WI38 (cell line): ENCODE measurements around the gene HMGN2.

Experiments used
- H3K4me3 ChIP-seq: 2 replicates; pipeline ENCODE4 v1.5.1; 2011; ENCODE audit warnings: low read depth, mild to moderate bottlenecking, control low read depth, low read length
- CTCF ChIP-seq: IDR thresholded peaks from 2 replicates; pipeline ENCODE4 v1.5.1; 2012; ENCODE audit warnings: low read depth, mild to moderate bottlenecking, control low read depth, low read length

Gene HMGN2

GRCh38 chr1:26477446-26478152, 5.4 kb downstream of the HMGN2 start:
- TF ChIP-seq CTCF: no peak
- no peak overlapping the region for H3K4me3 ChIP-seq

GRCh38 chr1:26478159-26478558, 5.9 kb downstream of the HMGN2 start:
- no peak for TF ChIP-seq CTCF
- H3K4me3 ChIP-seq: no peak overlapping the region

GRCh38 chr1:26478988-26479387, 6.7 kb downstream of the HMGN2 start:
- TF ChIP-seq CTCF: no peak
- no peak overlapping the region for H3K4me3 ChIP-seq

GRCh38 chr1:26482921-26483320, 10.7 kb downstream of the HMGN2 start:
- no peak overlapping the region for H3K4me3 ChIP-seq
- TF ChIP-seq CTCF: no peak

- H3K4me3 ChIP-seq: no peak overlapping the region
- TF ChIP-seq CTCF: no peak
These were observed 11.7 kb downstream of the HMGN2 start for GRCh38 chr1:26483980-26484379.

GRCh38 chr1:26490155-26490554, 17.9 kb downstream of the HMGN2 start:
- H3K4me3 ChIP-seq: no peak overlapping the region
- TF ChIP-seq CTCF: no peak

GRCh38 chr1:26493267-26493666, 21.0 kb downstream of the HMGN2 start:
- H3K4me3 ChIP-seq: no peak overlapping the region
- TF ChIP-seq CTCF: no peak
